ENCODE results near the gene C19orf38. TPM values are rescaled to one million over a fixed set of nuclear protein-coding genes. Genes with fewer than 3 reads are reported as not detected.

C19orf38 gene
- total and polyA plus RNA-seq, 12 donors, result 0.27 to 4.0 (median 0.64) TPM; not detected in 1

- Histone ChIP-seq H3K27ac (peak overlapping the region in 8 of 10 donors; percentile 41 to 85 (median 68)), H3K4me1 (peaks cover 3 to 74% (median 45%) of the 10 kb centered on the region in 9 donors), H3K27me3 (no peaks in the 10 kb centered on the region), H3K9me3 (no peaks in the 10 kb centered on the region), H3K36me3 (no peaks in the 10 kb centered on the region), H3K4me3 (no peak overlapping the region)
- WGBS, 2 donors, result 57 to 62% methylated on average over 9 of the region's 9 CpGs
- ATAC-seq (peak; percentile 51 to 88 (median 79)), DNase-seq (peak; percentile 57 to 64)
- TF ChIP-seq CTCF (IDR thresholded peaks at IDR 0.05), result no peak
- intact Hi-C loops (cut with DNase I), result loop anchor here in 1 of 10 donors (5.0 kb wide), 1 partner anchor 45 kb away; the partner anchor contains the start of genes TIMM29 and YIPF2
These were observed 33.9 kb downstream of the C19orf38 start for GRCh38 chr19:10882108-10882457.

- TF ChIP-seq CTCF (IDR thresholded peaks at IDR 0.05), result no peak
- Histone ChIP-seq H3K4me1 (peaks cover 0 to 67% (median 43%) of the 10 kb centered on the region in 9 donors), H3K4me3 (no peak overlapping the region), H3K27ac (peak overlapping the region in 1 of 10 donors; percentile 2), H3K9me3 (no peaks in the 10 kb centered on the region), H3K27me3 (no peaks in the 10 kb centered on the region), H3K36me3 (no peaks in the 10 kb centered on the region)
- peak in 1 of 8 donors; percentile 24 for ATAC-seq
- 67 to 75% methylated on average over 2 of the region's 2 CpGs for WGBS, 2 donors
- intact Hi-C loops (cut with DNase I), result loop anchor here in 1 of 10 donors (5.0 kb wide), 1 partner anchor 43 kb away; the partner anchor contains the start of genes TIMM29 and YIPF2
- no peak for DNase-seq
These were observed 36.1 kb downstream of the C19orf38 start for GRCh38 chr19:10884274-10884673.

- Histone ChIP-seq H3K9me3 (no peaks in the 10 kb centered on the region), H3K27ac (peak overlapping the region in 2 of 10 donors; percentile 2 to 4), H3K27me3 (no peaks in the 10 kb centered on the region), H3K4me1 (peaks cover 0 to 57% (median 34%) of the 10 kb centered on the region in 9 donors), H3K36me3 (no peaks in the 10 kb centered on the region), H3K4me3 (no peak overlapping the region)
- ATAC-seq (no peak), DNase-seq (no peak)
- 76 to 80% methylated on average over 20 of the region's 20 CpGs for WGBS, 2 donors
- intact Hi-C loops (cut with DNase I), result no loop called here
- no peak for TF ChIP-seq CTCF (IDR thresholded peaks at IDR 0.05)
These were observed 37.3 kb downstream of the C19orf38 start for GRCh38 chr19:10885201-10886169.

GRCh38 chr19:10887616-10888367, 39.6 kb downstream of the C19orf38 start:
- no peaks in the 10 kb centered on the region for H3K36me3 ChIP-seq
- H3K4me3 ChIP-seq, result no peak overlapping the region
- peak in 3 of 8 donors; percentile 5 to 49 (median 11) for ATAC-seq
- TF ChIP-seq CTCF (IDR thresholded peaks at IDR 0.05), result no peak
- H3K9me3 ChIP-seq, result no peaks in the 10 kb centered on the region
- H3K4me1 ChIP-seq, result peaks cover 9 to 51% (median 35%) of the 10 kb centered on the region in 9 donors
- H3K27me3 ChIP-seq, result no peaks in the 10 kb centered on the region
- intact Hi-C loops (cut with DNase I), result no loop called here
- no peak for DNase-seq
- 77 to 88% methylated on average over 9 of the region's 9 CpGs for WGBS, 2 donors
- peak overlapping the region in 1 of 10 donors; percentile 18 for H3K27ac ChIP-seq
